HEK293 (cell line): Measurements from ENCODE around the gene SLC4A8.

Experiments used
- CTCF ChIA-PET: fragments of 350-600 bp; formaldehyde crosslinking; extraction: SDS; loops from one replicate; lab custom pipeline; 2021; ENCODE audit warnings: antibody characterized with exemption; lab: Yijun Ruan, JAX
- POLR2A ChIA-PET: fragments of 300-600 bp; formaldehyde crosslinking; extraction: SDS; loops from one replicate; lab custom pipeline; 2020; ENCODE audit warnings: antibody characterized with exemption, inconsistent platforms; lab: Yijun Ruan, JAX
- H3K27ac ChIP-seq: fragments of 200-500 bp; sonication (Bioruptor generic); 2 replicates; pipeline ENCODE4 v1.5.1; 2014; ENCODE audit warnings: low read depth, low read length, control low read depth, inconsistent platforms; ENCODE audit errors: extremely low read depth
- H3K36me3 ChIP-seq, 2 experiments: fragments of 200-500 bp in 1 of 2; sonication (Bioruptor generic) in 1 of 2; 1 replicate in 1 of 2; 2 replicates in 1 of 2; pipeline ENCODE4 v1.5.1; 2014 to 2017; ENCODE audit warnings: inconsistent platforms in 2 of 2, low read length in 2 of 2; ENCODE audit not compliant: control insufficient read depth in 2 of 2, insufficient read depth in 1 of 2
- H3K4me1 ChIP-seq: fragments of 200-500 bp; sonication (Bioruptor generic); 2 replicates; pipeline ENCODE4 v1.5.1; 2014; ENCODE audit warnings: mild to moderate bottlenecking, low read length, inconsistent platforms; ENCODE audit not compliant: control insufficient read depth, insufficient read depth
- H3K4me3 ChIP-seq: 2 replicates; pipeline ENCODE4 v1.5.1; 2011; ENCODE audit warnings: low read depth, mild to moderate bottlenecking, control low read depth, low read length, moderate library complexity
- H3K9me3 ChIP-seq: fragments of 200-500 bp; sonication (Bioruptor generic); 2 replicates; pipeline ENCODE4 v1.5.1; 2014; ENCODE audit warnings: low read depth, low read length, inconsistent platforms; ENCODE audit not compliant: control insufficient read depth, insufficient read depth
- KLF1 ChIP-seq: fragments of 450-650 bp; formaldehyde crosslinking; IDR thresholded peaks from 2 replicates; pipeline ENCODE4 v1.5.1; 2016; ENCODE audit warnings: missing biosample characterization, missing genetic modification characterization
- KLF16 ChIP-seq: fragments of 450-650 bp; formaldehyde crosslinking; IDR thresholded peaks from 2 replicates; pipeline ENCODE4 v1.5.1; 2017; ENCODE audit warnings: missing biosample characterization, missing genetic modification characterization
- KLF8 ChIP-seq: fragments of 450-650 bp; formaldehyde crosslinking; IDR thresholded peaks from 2 replicates; pipeline ENCODE4 v1.5.1; 2016; ENCODE audit warnings: missing biosample characterization, missing genetic modification characterization
- MYNN ChIP-seq: fragments of 450-650 bp; formaldehyde crosslinking; IDR thresholded peaks from 2 replicates; pipeline ENCODE4 v1.5.1; 2016; ENCODE audit warnings: missing biosample characterization, missing genetic modification characterization, borderline replicate concordance
- PRDM1 ChIP-seq: fragments of 450-650 bp; formaldehyde crosslinking; IDR thresholded peaks from 2 replicates; pipeline ENCODE4; 2016; ENCODE audit warnings: missing biosample characterization, missing genetic modification characterization
- RBAK ChIP-seq: fragments of 450-650 bp; formaldehyde crosslinking; IDR thresholded peaks from 2 replicates; pipeline ENCODE4 v1.5.1; 2016; ENCODE audit warnings: missing biosample characterization, missing genetic modification characterization
- SCRT1 ChIP-seq: fragments of 450-650 bp; formaldehyde crosslinking; IDR thresholded peaks from 2 replicates; pipeline ENCODE4 v1.5.1; 2016; ENCODE audit warnings: missing biosample characterization, missing genetic modification characterization, borderline replicate concordance
- TSHZ1 ChIP-seq: fragments of 450-650 bp; formaldehyde crosslinking; IDR thresholded peaks from 2 replicates; pipeline ENCODE4 v1.5.1; 2016; ENCODE audit warnings: missing biosample characterization, missing genetic modification characterization, borderline replicate concordance
- ZBTB20 ChIP-seq: fragments of 450-650 bp; formaldehyde crosslinking; IDR thresholded peaks from 2 replicates; pipeline ENCODE4 v1.5.1; 2016; ENCODE audit warnings: missing biosample characterization, missing genetic modification characterization
- ZBTB49 ChIP-seq: fragments of 450-650 bp; formaldehyde crosslinking; IDR thresholded peaks from 2 replicates; pipeline ENCODE4 v1.5.1; 2016; ENCODE audit warnings: missing biosample characterization, missing genetic modification characterization, low read depth
- ZFP41 ChIP-seq: fragments of 450-650 bp; formaldehyde crosslinking; IDR thresholded peaks from 2 replicates; pipeline ENCODE4 v1.5.1; 2016; ENCODE audit warnings: missing biosample characterization, missing genetic modification characterization, borderline replicate concordance
- ZIC2 ChIP-seq: fragments of 450-650 bp; formaldehyde crosslinking; IDR thresholded peaks from 2 replicates; pipeline ENCODE4 v1.5.1; 2016; ENCODE audit warnings: missing biosample characterization, missing genetic modification characterization
- ZNF16 ChIP-seq: fragments of 450-650 bp; formaldehyde crosslinking; IDR thresholded peaks from 2 replicates; pipeline ENCODE4 v1.5.1; 2016; ENCODE audit warnings: low read depth, missing biosample characterization, missing genetic modification characterization
- ZNF18 ChIP-seq: fragments of 450-650 bp; formaldehyde crosslinking; IDR thresholded peaks from 2 replicates; pipeline ENCODE4 v1.5.1; 2016; ENCODE audit warnings: missing biosample characterization, missing genetic modification characterization
- ZNF19 ChIP-seq: fragments of 450-650 bp; formaldehyde crosslinking; IDR thresholded peaks from 2 replicates; pipeline ENCODE4; 2016; ENCODE audit warnings: missing biosample characterization, missing genetic modification characterization, low read depth
- ZNF221 ChIP-seq: fragments of 450-650 bp; formaldehyde crosslinking; IDR thresholded peaks from 2 replicates; pipeline ENCODE4 v1.5.1; 2017; ENCODE audit warnings: missing biosample characterization, missing genetic modification characterization, borderline replicate concordance
- ZNF266 ChIP-seq: fragments of 450-650 bp; formaldehyde crosslinking; IDR thresholded peaks from 2 replicates; pipeline ENCODE4 v1.5.1; 2016; ENCODE audit warnings: missing biosample characterization, missing genetic modification characterization, low read depth
- ZNF274 ChIP-seq, 2 experiments: fragments of 200-500 bp in 1 of 2; fragments of 450-650 bp in 1 of 2; sonication (Bioruptor generic) in 1 of 2; formaldehyde crosslinking in 1 of 2; IDR thresholded peaks; 2 replicates each; pipeline versions ENCODE4 v1.5.1 to v1.6.1; 2014 to 2016; ENCODE audit warnings: borderline replicate concordance in 1 of 2, inconsistent platforms in 1 of 2, low read length in 1 of 2, missing biosample characterization in 1 of 2, missing genetic modification characterization in 1 of 2
- ZNF311 ChIP-seq: fragments of 450-650 bp; formaldehyde crosslinking; IDR thresholded peaks from 2 replicates; pipeline ENCODE4 v1.5.1; 2017; ENCODE audit warnings: missing biosample characterization, missing genetic modification characterization, borderline replicate concordance
- ZNF394 ChIP-seq: fragments of 450-650 bp; formaldehyde crosslinking; IDR thresholded peaks from 2 replicates; pipeline ENCODE4 v1.5.1; 2016; ENCODE audit warnings: missing biosample characterization, missing genetic modification characterization, mild to moderate bottlenecking, moderate library complexity, borderline replicate concordance
- ZNF513 ChIP-seq: fragments of 450-650 bp; IDR thresholded peaks from 2 replicates; pipeline ENCODE4 v1.5.1; 2018; ENCODE audit warnings: missing biosample characterization, missing genetic modification characterization
- ZNF514 ChIP-seq: fragments of 450-650 bp; formaldehyde crosslinking; IDR thresholded peaks from 2 replicates; pipeline ENCODE4 v1.5.1; 2016; ENCODE audit warnings: missing biosample characterization, missing genetic modification characterization
- ZNF548 ChIP-seq: fragments of 450-650 bp; formaldehyde crosslinking; IDR thresholded peaks from 2 replicates; pipeline ENCODE4 v1.5.1; 2016; ENCODE audit warnings: missing biosample characterization, missing genetic modification characterization
- ZNF558 ChIP-seq: fragments of 450-650 bp; formaldehyde crosslinking; IDR thresholded peaks from 2 replicates; pipeline ENCODE4 v1.5.1; 2016; ENCODE audit warnings: missing biosample characterization, missing genetic modification characterization
- ZNF561 ChIP-seq: fragments of 450-650 bp; IDR thresholded peaks from 2 replicates; pipeline ENCODE4 v1.5.1; 2018; ENCODE audit warnings: missing biosample characterization, missing genetic modification characterization, borderline replicate concordance
- ZNF600 ChIP-seq: fragments of 450-650 bp; formaldehyde crosslinking; IDR thresholded peaks from 2 replicates; pipeline ENCODE4 v1.5.1; 2016; ENCODE audit warnings: missing biosample characterization, missing genetic modification characterization
- ZNF768 ChIP-seq: fragments of 450-650 bp; formaldehyde crosslinking; IDR thresholded peaks from 2 replicates; pipeline ENCODE4 v1.5.1; 2018; ENCODE audit warnings: missing biosample characterization, mild to moderate bottlenecking, missing genetic modification characterization
- ZSCAN30 ChIP-seq: fragments of 450-650 bp; IDR thresholded peaks from 2 replicates; pipeline ENCODE4 v1.5.1; 2018; ENCODE audit warnings: missing biosample characterization, mild to moderate bottlenecking, missing genetic modification characterization, moderate library complexity

SLC4A8 gene

GRCh38 chr12:51505360-51506105 lies 80.9 kb downstream of the SLC4A8 start:
- Histone ChIP-seq H3K36me3 (no peaks in the 10 kb centered on the region), H3K4me3 (no peak overlapping the region), H3K9me3 (no peaks in the 10 kb centered on the region)
- CTCF ChIA-PET: interaction anchor here (0.8 to 1.4 kb wide), 3 partner anchors 27 to 368 kb away, joined by 3 read pairs; no protein-coding TSS in a partner anchor
- no peak for TF ChIP-seq ZNF394 (tag by site-specific recombination)
- no peak for TF ChIP-seq MYNN
- TF ChIP-seq KLF16 (tag by site-specific recombination): no peak
- TF ChIP-seq ZBTB49 (tag by site-specific recombination): no peak
- no peak for TF ChIP-seq ZNF18 (tag by site-specific recombination)
- TF ChIP-seq ZFP41: no peak
- no peak for TF ChIP-seq ZNF16
- no peak for TF ChIP-seq PRDM1 (tag by site-specific recombination)
- TF ChIP-seq ZIC2: no peak
- TF ChIP-seq ZNF221 (tag by site-specific recombination): no peak
- no peak for TF ChIP-seq KLF1 (tag by site-specific recombination)
- no peak for TF ChIP-seq TSHZ1
- TF ChIP-seq RBAK (tag by site-specific recombination): no peak
- no peak for TF ChIP-seq ZNF600 (tag by site-specific recombination)
- no peak for TF ChIP-seq KLF8 (tag by site-specific recombination)
- TF ChIP-seq ZBTB20: no peak
- TF ChIP-seq ZNF514 (tag by site-specific recombination): no peak
- TF ChIP-seq ZNF558 (tag by site-specific recombination): no peak
- no peak for TF ChIP-seq ZNF311 (tag by site-specific recombination)
- TF ChIP-seq, all 188 proteins: peak for 0
- POLR2A ChIA-PET: no interaction called here
- Histone ChIP-seq H3K4me1 (no peaks in the 10 kb centered on the region), H3K27ac (no peak overlapping the region)

- Histone ChIP-seq H3K9me3 (no peaks in the 10 kb centered on the region), H3K36me3 (no peaks in the 10 kb centered on the region), H3K27ac (no peak overlapping the region), H3K4me3 (no peak overlapping the region), H3K4me1 (no peaks in the 10 kb centered on the region)
- POLR2A ChIA-PET: no interaction called here
- CTCF ChIA-PET: interaction anchor here (0.6 kb wide), 1 partner anchor 91 kb away, joined by 3 read pairs; no protein-coding TSS in a partner anchor
- TF ChIP-seq ZSCAN30 (tag by site-specific recombination) (no peak), ZNF19 (no peak), SCRT1 (no peak), ZNF513 (no peak), ZNF561 (no peak), ZNF274 (IDR thresholded peaks at IDR 0.05; ENCODE audit: low read length) (no peak), ZNF274 (tag by site-specific recombination; IDR thresholded peaks at IDR 0.05; ENCODE audit: borderline replicate concordance) (no peak), ZNF768 (tag by site-specific recombination) (no peak), ZNF548 (tag by site-specific recombination) (no peak), ZNF266 (tag by site-specific recombination) (no peak)
Measured at GRCh38 chr12:51507178-51507577, 82.5 kb downstream of the SLC4A8 start.
